Measurements from ENCODE around the gene PDAP1. TPM values are rescaled to one million over a fixed set of nuclear protein-coding genes. Genes with fewer than 3 reads are reported as not detected.

PDAP1 gene
- total and polyA plus RNA-seq, 2 of the 4 experiments (the other 2 are of a cell fraction) = 40.3 to 193 TPM

GRCh38 chr7:99373091-99374066, 35.0 kb downstream of the PDAP1 start:
- BruUV-seq (replicated peaks) = no TSS peak
- Histone ChIP-seq H2AFZ (replicated peaks; ENCODE audit: low read length, poor library complexity) (peak overlapping the region; percentile 89), H4K5ac (ENCODE audit: low read depth, low read length) (no peak overlapping the region), H3K4me3 (ENCODE audit: insufficient read depth, low read depth, low read length) (no peak overlapping the region; the same call in 1 of the 2 replicates), H3K56ac (ENCODE audit: extremely low read depth, insufficient read depth, low read length) (no peak overlapping the region), H3K14ac (replicated peaks; ENCODE audit: low read depth, low read length) (no peak overlapping the region), H3K79me1 (ENCODE audit: low read depth in 1 of 2, low read length in 2 of 2) (peaks cover 4 to 36% of the 10 kb centered on the region in 2 experiments), H3K27ac (ENCODE audit: insufficient read depth, low read length) (no peak overlapping the region), H4K8ac (ENCODE audit: low read depth in 2 of 2, low read length in 2 of 2) (peak overlapping the region in 1 of 2 experiments; percentile 40; a peak in 1 of 4 replicates), H2BK20ac (ENCODE audit: low read depth, low read length) (no peak overlapping the region), H2BK15ac (ENCODE audit: low read depth, low read length) (no peak overlapping the region), H3K4me1 (ENCODE audit: control insufficient read depth, insufficient read depth, low read length) (peaks cover 8% of the 10 kb centered on the region), H3K4ac (ENCODE audit: low read depth, low read length) (no peak overlapping the region), H2BK120ac (ENCODE audit: low read depth, low read length) (no peak overlapping the region), H2AK5ac (ENCODE audit: low read depth, low read length) (peak overlapping the region; percentile 11; the same call in 1 of the 2 replicates), H3K9me3 (ENCODE audit: control insufficient read depth, insufficient read depth, low read length) (no peaks in the 10 kb centered on the region), H3K9me1 (ENCODE audit: insufficient read depth, low read length) (peaks cover 4% of the 10 kb centered on the region; the same call in 1 of the 2 replicates), H4K20me1 (ENCODE audit: insufficient read depth, low read length) (peaks cover 8% of the 10 kb centered on the region; the same call in 1 of the 2 replicates), H3K4me2 (ENCODE audit: low read depth, low read length) (no peak overlapping the region), H2BK5ac (ENCODE audit: low read depth, low read length, poor library complexity, severe bottlenecking) (no peak overlapping the region), H4K91ac (ENCODE audit: insufficient read depth, low read depth, low read length) (0 out of 2 replicates have a peak overlapping the region, but pooled peaks have one; percentile 19), H2AK9ac (replicated peaks; ENCODE audit: low read depth, low read length, poor library complexity) (peak overlapping the region; percentile 72), H3K36me3 (ENCODE audit: control insufficient read depth, insufficient read depth, low read length) (no peaks in the 10 kb centered on the region; the same call in 1 of the 2 replicates), H3K9ac (ENCODE audit: low read depth, low read length) (no peak overlapping the region), H3K23ac (ENCODE audit: low read depth, low read length) (no peak overlapping the region), H3K18ac (ENCODE audit: low read depth, low read length) (no peak overlapping the region), H3K27me3 (ENCODE audit: control insufficient read depth, insufficient read depth, low read length) (no peaks in the 10 kb centered on the region)
- WGBS, 2 experiments (ENCODE audit: extremely low coverage in 2 of 2, insufficient read length in 1 of 2) = 84% methylated on average over 11 of the region's 41 CpGs; no CpG with 5 or more reads in 1 of the 2 experiments
- TF ChIP-seq RCOR1 (IDR thresholded peaks at IDR 0.05; ENCODE audit: insufficient replicate concordance, low read length) (no peak), RFX5 (IDR thresholded peaks at IDR 0.05; ENCODE audit: low read depth, low read length) (no peak), MXI1 (IDR thresholded peaks at IDR 0.05; ENCODE audit: borderline replicate concordance, low read depth, low read length) (no peak), FOS (IDR thresholded peaks at IDR 0.05; ENCODE audit: low read depth, low read length) (no peak), MAFK (IDR thresholded peaks at IDR 0.05; ENCODE audit: low read depth, low read length) (no peak), BHLHE40 (IDR thresholded peaks at IDR 0.05; ENCODE audit: low read depth, low read length) (no peak), CHD1 (IDR thresholded peaks at IDR 0.05; ENCODE audit: low read depth, low read length) (no peak), RAD21 (IDR thresholded peaks at IDR 0.05; ENCODE audit: low read length) (no peak)
- dilution Hi-C loops (cut with HindIII; ENCODE audit: low sequenced_read_pairs, unreplicated experiment) (no loop called here), intact Hi-C loops (cut with micrococcal nuclease) (no loop called here), in situ Hi-C loops (cut with MboI; ENCODE audit: low sequenced_read_pairs) (no loop called here)
- DNase-seq (no peak), ATAC-seq (ENCODE audit: low read depth) (no peak)
- ChIA-PET POLR2A (ENCODE audit: unreplicated experiment) (no interaction called here), CTCF (interaction anchor here (1.4 kb wide), 1 partner anchor 12 kb away, joined by 4 read pairs; no protein-coding TSS in a partner anchor)

Measured in IMR-90 (cell line).